GM23338 (cell line): ENCODE results near the gene PRPF40B. TPM values are rescaled to one million over a fixed set of nuclear protein-coding genes. Genes with fewer than 3 reads are reported as not detected.
A peak's percentile ranks its signal among the peaks of the same experiment; 100 is the strongest.

Source experiments
- ATAC-seq: fragments of 200-7000 bp; cut with Tn5 transposase; 3 replicates; pipeline ENCODE4 v1.9.1; 2020
- DNase-seq: peaks from one replicate; pipeline ENCODE4 v3.0.0-alpha.2; 2015; ENCODE audit warnings: low spot score
- H2AFZ ChIP-seq: fragments of 200-600 bp; sonication (generic); 2 replicates; pipeline ENCODE4 v1.8.0; 2016; ENCODE audit warnings: antibody characterized with exemption, mild to moderate bottlenecking, moderate library complexity
- H3F3A ChIP-seq: fragments of 200-600 bp; sonication (generic); replicated peaks from 2 replicates; pipeline ENCODE4 v1.8.0; 2017; ENCODE audit warnings: antibody characterized with exemption, mixed run types, low read depth
- H3K27ac ChIP-seq: fragments of 200-600 bp; sonication (generic); 2 replicates; pipeline ENCODE4 v1.6.1; 2016; ENCODE audit warnings: low read depth
- H3K27me3 ChIP-seq: fragments of 200-600 bp; sonication (generic); 2 replicates; pipeline ENCODE4 v1.8.0; 2016; ENCODE audit warnings: mild to moderate bottlenecking, mixed run types, moderate library complexity; ENCODE audit not compliant: insufficient read depth
- H3K36me3 ChIP-seq: fragments of 200-600 bp; sonication (generic); 2 replicates; pipeline ENCODE4 v1.8.0; 2016; ENCODE audit warnings: mild to moderate bottlenecking; ENCODE audit not compliant: insufficient read depth
- H3K4me1 ChIP-seq: fragments of 200-600 bp; sonication (generic); 2 replicates; pipeline ENCODE4 v1.8.0; 2016; ENCODE audit warnings: mild to moderate bottlenecking, moderate library complexity; ENCODE audit not compliant: insufficient read depth
- H3K4me2 ChIP-seq: fragments of 200-600 bp; sonication (generic); 2 replicates; pipeline ENCODE4 v1.7.1; 2017; ENCODE audit warnings: mixed run types
- H3K4me3 ChIP-seq: fragments of 200-600 bp; sonication (generic); 2 replicates; pipeline ENCODE4 v1.6.1; 2016; ENCODE audit warnings: mixed run types
- H3K79me2 ChIP-seq: fragments of 200-600 bp; sonication (generic); replicated peaks from 2 replicates; pipeline ENCODE4 v1.8.0; 2017; ENCODE audit warnings: mild to moderate bottlenecking; ENCODE audit not compliant: insufficient read depth
- H3K9me2 ChIP-seq: fragments of 200-600 bp; sonication (generic); 2 replicates; pipeline ENCODE4 v1.8.0; 2017; ENCODE audit not compliant: insufficient read depth
- H4K20me1 ChIP-seq: fragments of 200-600 bp; sonication (generic); replicated peaks from 2 replicates; pipeline ENCODE4 v1.8.0; 2017; ENCODE audit warnings: mild to moderate bottlenecking; ENCODE audit not compliant: insufficient read depth
- H3K27ac Mint-ChIP-seq: 2 replicates; pipeline ENCODE4 v1.8.0; 2020; ENCODE audit warnings: inconsistent platforms, mild to moderate bottlenecking, moderate library complexity, mixed read lengths
- H3K27me3 Mint-ChIP-seq: 3 replicates; pipeline ENCODE4 v1.8.0; 2022; ENCODE audit warnings: low read depth, mild to moderate bottlenecking, moderate library complexity, mixed read lengths, inconsistent platforms; ENCODE audit not compliant: insufficient read depth, poor library complexity
- H3K36me3 Mint-ChIP-seq: 3 replicates; pipeline ENCODE4 v1.8.0; 2021; ENCODE audit warnings: low read depth, mild to moderate bottlenecking, inconsistent platforms, moderate library complexity, mixed read lengths
- H3K4me1 Mint-ChIP-seq: 3 replicates; pipeline ENCODE4 v1.8.0; 2020; ENCODE audit warnings: mild to moderate bottlenecking, inconsistent platforms, mixed read lengths
- H3K4me3 Mint-ChIP-seq: 3 replicates; pipeline ENCODE4 v1.8.0; 2021; ENCODE audit warnings: moderate library complexity, mild to moderate bottlenecking, inconsistent platforms, mixed read lengths
- H3K9me3 Mint-ChIP-seq: 3 replicates; pipeline ENCODE4 v1.8.0; 2020; ENCODE audit warnings: moderate library complexity, mild to moderate bottlenecking, inconsistent platforms, mixed read lengths
- CREB1 ChIP-seq: fragments of 250-450 bp; sonication (Bioruptor Pico); IDR thresholded peaks from 2 replicates; pipeline ENCODE4 v1.5.0; 2020; ENCODE audit warnings: low read depth, mild to moderate bottlenecking, moderate library complexity
- CTCF ChIP-seq, 2 experiments: fragments of 200-600 bp in 1 of 2; sonication (generic) in 1 of 2; conservative IDR thresholded peaks; 2 replicates each; pipeline versions ENCODE4 v1.5.1 to v1.6.1; 2016 to 2017; ENCODE audit warnings: antibody characterized with exemption in 2 of 2, low read depth in 2 of 2, mild to moderate bottlenecking in 2 of 2, moderate library complexity in 1 of 2
- ETS1 ChIP-seq: IDR thresholded peaks from 2 replicates; pipeline ENCODE4 v1.6.1; 2016; ENCODE audit warnings: antibody characterized with exemption
- EZH2 ChIP-seq: fragments of 200-600 bp; sonication (generic); IDR thresholded peaks from one replicate; pipeline ENCODE4 v1.8.0; 2017; ENCODE audit warnings: antibody characterized with exemption, mild to moderate bottlenecking, low read depth; ENCODE audit not compliant: unreplicated experiment
- EZH2phosphoT487 ChIP-seq: fragments of 200-600 bp; sonication (generic); IDR thresholded peaks from one replicate; pipeline ENCODE4 v1.8.1; 2018; ENCODE audit warnings: antibody characterized with exemption; ENCODE audit not compliant: unreplicated experiment
- JUNB ChIP-seq: IDR thresholded peaks from one replicate; pipeline ENCODE4 v1.6.1; 2016; ENCODE audit warnings: antibody characterized with exemption; ENCODE audit not compliant: unreplicated experiment
- NANOG ChIP-seq: IDR thresholded peaks from 2 replicates; pipeline ENCODE4 v1.6.1; 2016; ENCODE audit warnings: antibody characterized with exemption, borderline replicate concordance
- POLR2AphosphoS5 ChIP-seq: IDR thresholded peaks from 2 replicates; pipeline ENCODE4 v1.6.1; 2016; ENCODE audit warnings: antibody characterized with exemption, low read depth
- REST ChIP-seq: IDR thresholded peaks from one replicate; pipeline ENCODE4 v1.6.1; 2018; ENCODE audit warnings: antibody characterized with exemption; ENCODE audit not compliant: unreplicated experiment
- STAT1 ChIP-seq: IDR thresholded peaks from one replicate; pipeline ENCODE4 v1.6.1; 2016; ENCODE audit warnings: antibody characterized with exemption; ENCODE audit not compliant: unreplicated experiment
- ZNF114 ChIP-seq: fragments of 250-450 bp; sonication (Bioruptor Pico); IDR thresholded peaks from 2 replicates; pipeline ENCODE4 v1.5.0; 2020; ENCODE audit warnings: mild to moderate bottlenecking, moderate library complexity
- ZNF331 ChIP-seq: fragments of 250-450 bp; sonication (Bioruptor Pico); IDR thresholded peaks from 2 replicates; pipeline ENCODE4 v1.5.0; 2020; ENCODE audit warnings: low read depth, mild to moderate bottlenecking, moderate library complexity
- ZNF462 ChIP-seq: fragments of 250-450 bp; sonication (Bioruptor Pico); IDR thresholded peaks from 2 replicates; pipeline ENCODE4 v1.5.0; 2020; ENCODE audit warnings: mild to moderate bottlenecking, moderate library complexity
- polyA plus RNA-seq: library from polyadenylated mRNA; unstranded; fragments of >200 nt; fragmentation: Nextera tagmentation; extraction: Ambion mirVana; gene quantifications from 2 replicates; pipeline ENCODE4 v1.2.1, GENCODE V29; 2016
- total RNA-seq: library from RNA; depleted of rRNA; stranded (reverse); fragments of >200 nt; shearing (Covaris generic); gene quantifications from 2 replicates; pipeline ENCODE4 v1.2.3, GENCODE V29; 2014

Gene PRPF40B
- total and polyA plus RNA-seq, 2 experiments from 2014 or later, result 17.9 to 19.0 TPM

- TF ChIP-seq EZH2 (no peak), NANOG (no peak), ZNF331 (CRISPR knock-in tag) (no peak), POLR2AphosphoS5 (no peak), ETS1 (no peak), ZNF462 (no peak), REST (no peak), CTCF (conservative IDR thresholded peaks at IDR 0.05; ENCODE audit: low read depth in 2 of 2) (no peak), EZH2phosphoT487 (no peak), CREB1 (no peak), ZNF114 (no peak), JUNB (no peak), STAT1 (no peak)
- peak overlapping the region; percentile 98 for H2AFZ ChIP-seq
- peak overlapping the region; percentile 97 for H3K4me2 ChIP-seq
- H3K27me3 ChIP-seq, result peaks cover 15% of the 10 kb centered on the region; the same call in 1 of the 2 replicates
- H3K27ac Mint-ChIP-seq, result peak overlapping the region; percentile 82
- peaks cover 39% of the 10 kb centered on the region for H3K4me1 Mint-ChIP-seq
- H3K79me2 ChIP-seq, result no peaks in the 10 kb centered on the region
- peak overlapping the region; percentile 87 for H3K4me3 ChIP-seq
- no peaks in the 10 kb centered on the region for H3K36me3 ChIP-seq
- no peaks in the 10 kb centered on the region for H3K9me2 ChIP-seq
- peaks cover 3% of the 10 kb centered on the region; the same call in 1 of the 3 replicates for H3K36me3 Mint-ChIP-seq
- peaks cover 31% of the 10 kb centered on the region for H3K4me1 ChIP-seq
- DNase-seq (peak; percentile 64), ATAC-seq (peak; percentile 61)
- peaks cover 12% of the 10 kb centered on the region for H3F3A ChIP-seq
- no peaks in the 10 kb centered on the region for H4K20me1 ChIP-seq
- peaks cover 17% of the 10 kb centered on the region for H3K27me3 Mint-ChIP-seq
- peak overlapping the region; percentile 85 for H3K4me3 Mint-ChIP-seq
- no peaks in the 10 kb centered on the region for H3K9me3 Mint-ChIP-seq
- peak overlapping the region; percentile 90 for H3K27ac ChIP-seq
Measured at GRCh38 chr12:49622501-49623141, 740 bp upstream of the PRPF40B start.
